Measurements from ENCODE around the gene IL22RA1.

Gene IL22RA1

GRCh38 chr1:24111996-24112779 is 30.8 kb downstream of the IL22RA1 start, which contains the start of gene MYOM3:
Gene MYOM3 (minus strand): TSS chr1:24112135. CDS start chr1:24108636, 3,499 bp downstream.
- peak; percentile 36 for DNase-seq

- no peak for DNase-seq
Observed at GRCh38 chr1:24111262-24111995, 31.5 kb downstream of the IL22RA1 start.

GRCh38 chr1:24110642-24111261 is 32.2 kb downstream of the IL22RA1 start:
- DNase-seq, result no peak

GRCh38 chr1:24109686-24110475 is 33.1 kb downstream of the IL22RA1 start:
- no peak for DNase-seq

GRCh38 chr1:24109166-24109483 is 33.8 kb downstream of the IL22RA1 start:
- no peak for DNase-seq

- no peak for DNase-seq
Observed at GRCh38 chr1:24108334-24109165, 34.4 kb downstream of the IL22RA1 start.

GRCh38 chr1:24107462-24108138 is 35.3 kb downstream of the IL22RA1 start:
- DNase-seq, result no peak

GRCh38 chr1:24105368-24106160 is 37.4 kb downstream of the IL22RA1 start:
- DNase-seq, result no peak

GRCh38 chr1:24104854-24105253 is 38.1 kb downstream of the IL22RA1 start:
- DNase-seq, result no peak

- DNase-seq, result no peak
Observed at GRCh38 chr1:24103879-24104278, 39.1 kb downstream of the IL22RA1 start.

- no peak for DNase-seq
Observed at GRCh38 chr1:24103408-24103807, 39.5 kb downstream of the IL22RA1 start.

GRCh38 chr1:24102961-24103360 is 40.0 kb downstream of the IL22RA1 start:
- DNase-seq, result no peak

GRCh38 chr1:24101796-24102586 is 40.9 kb downstream of the IL22RA1 start:
- no peak for DNase-seq

GRCh38 chr1:24100945-24101737 is 41.8 kb downstream of the IL22RA1 start:
- no peak for DNase-seq

- DNase-seq, result no peak
Observed at GRCh38 chr1:24098943-24099638, 43.8 kb downstream of the IL22RA1 start.

- no peak for DNase-seq
Observed at GRCh38 chr1:24098102-24098501, 44.8 kb downstream of the IL22RA1 start.

- DNase-seq, result no peak
Observed at GRCh38 chr1:24097663-24098062, 45.3 kb downstream of the IL22RA1 start.

GRCh38 chr1:24096739-24097103 is 46.2 kb downstream of the IL22RA1 start:
- no peak for DNase-seq
